HepG2 (cell line): ENCODE measurements around the gene ZFYVE28. TPM values are rescaled to one million over a fixed set of nuclear protein-coding genes. Genes with fewer than 3 reads are reported as not detected.

Experiments used
- ATAC-seq: fragments of 200-7000 bp; cut with Tn5 transposase; 3 replicates; pipeline ENCODE4 v1.9.1; 2020; ENCODE audit warnings: mild to moderate bottlenecking, moderate library complexity
- BruUV-seq: library from RNA; stranded (reverse); fragments of 400-500 nt; replicated peaks from 2 replicates; lab custom pipeline; 2021; lab: Mats Ljungman, UMichigan
- CTCF ChIA-PET: fragments of 300-600 bp; formaldehyde crosslinking; extraction: SDS; loops from one replicate; lab custom pipeline; 2021; ENCODE audit warnings: low total read pairs, inconsistent platforms, low intra/inter-chr PET ratio; lab: Yijun Ruan, JAX
- POLR2A ChIA-PET: fragments of 350-600 bp; sonication (Branson Sonifier 250); formaldehyde crosslinking; loops from one replicate; lab custom pipeline; 2020; ENCODE audit warnings: antibody characterized with exemption, inconsistent platforms; lab: Yijun Ruan, JAX
- DNase-seq: peaks from one replicate; pipeline ENCODE4 v3.0.0-alpha.2; 2015; ENCODE audit warnings: low spot score
- FAIRE-seq: peaks from 3 replicates; lab custom pipeline; 2011; peaks lifted over from hg19 to GRCh38; lab: Jason Lieb, UNC
- H2AFZ ChIP-seq: one replicate; pipeline ENCODE4 v1.6.1; 2011; ENCODE audit warnings: low read length, inconsistent platforms
- H3K27ac ChIP-seq: fragments of 300-600 bp; 3 replicates; pipeline ENCODE4 v1.8.0; 2011; ENCODE audit warnings: mixed run types, mild to moderate bottlenecking, mixed read lengths, low read length, inconsistent platforms; ENCODE audit not compliant: insufficient read depth; ENCODE audit errors: extremely low read length
- H3K27me3 ChIP-seq, 2 experiments: fragments of 200-600 bp in 1 of 2; 2 replicates in 1 of 2; 3 replicates in 1 of 2; pipeline versions ENCODE4 v1.6.0 to v1.8.0; 2011; ENCODE audit warnings: low read length in 2 of 2, mild to moderate bottlenecking in 2 of 2, moderate library complexity in 2 of 2, inconsistent platforms in 1 of 2; ENCODE audit not compliant: insufficient read depth in 2 of 2, control insufficient read depth in 1 of 2
- H3K36me3 ChIP-seq, 2 experiments: fragments of 200-600 bp in 1 of 2; replicated peaks in 1 of 2; 2 replicates in 1 of 2; 3 replicates in 1 of 2; pipeline versions ENCODE4 v1.5.1 to v1.8.0; 2011; ENCODE audit warnings: low read length in 2 of 2, inconsistent platforms in 1 of 2; ENCODE audit not compliant: insufficient read depth in 2 of 2, control insufficient read depth in 1 of 2
- H3K4me1 ChIP-seq: 2 replicates; pipeline ENCODE4 v1.5.1; 2012; ENCODE audit warnings: low read length, inconsistent platforms; ENCODE audit not compliant: insufficient read depth
- H3K4me2 ChIP-seq: 2 replicates; pipeline ENCODE4 v1.6.0; 2011; ENCODE audit warnings: low read depth, low read length, inconsistent platforms
- H3K4me3 ChIP-seq, 3 experiments: fragments of 200-600 bp in 1 of 3; sonication (generic), shearing (Covaris generic) in 1 of 3; replicated peaks in 1 of 3; 2 replicates each; pipeline ENCODE4 v1.5.1; 2011 to 2016; ENCODE audit warnings: low read length in 3 of 3, inconsistent platforms in 2 of 3, low read depth in 2 of 3, mild to moderate bottlenecking in 2 of 3, control low read depth in 1 of 3, mixed read lengths in 1 of 3; ENCODE audit not compliant: insufficient read depth in 1 of 3
- H3K79me2 ChIP-seq: one replicate; pipeline ENCODE4 v1.6.1; 2011; ENCODE audit warnings: low read length, inconsistent platforms; ENCODE audit not compliant: insufficient read depth
- H3K9ac ChIP-seq: 2 replicates; pipeline ENCODE4 v1.6.0; 2011; ENCODE audit warnings: mild to moderate bottlenecking, low read depth, low read length, inconsistent platforms; ENCODE audit not compliant: insufficient read depth
- H3K9me3 ChIP-seq: 2 replicates; pipeline ENCODE4 v1.5.1; 2012; ENCODE audit warnings: mild to moderate bottlenecking, low read length
- H4K20me1 ChIP-seq: 2 replicates; pipeline ENCODE4 v1.6.0; 2011; ENCODE audit warnings: inconsistent platforms, mild to moderate bottlenecking, low read length, moderate library complexity; ENCODE audit not compliant: insufficient read depth
- CAMTA2 ChIP-seq: sonication (generic); formaldehyde crosslinking; IDR thresholded peaks from 2 replicates; pipeline ENCODE4 v1.4.0; 2020; ENCODE audit warnings: mild to moderate bottlenecking, missing genetic modification reagents, borderline replicate concordance
- KDM2A ChIP-seq: sonication (generic); formaldehyde crosslinking; IDR thresholded peaks from 2 replicates; pipeline ENCODE4 v1.4.0; 2020; ENCODE audit warnings: low read depth, missing genetic modification reagents, borderline replicate concordance
- MAFF ChIP-seq: IDR thresholded peaks from 2 replicates; pipeline ENCODE4 v1.6.1; 2011; ENCODE audit warnings: low read depth, low read length, improper control_type of control experiment
- RAD21 ChIP-seq: fragments of 450-650 bp; formaldehyde crosslinking; IDR thresholded peaks from 2 replicates; pipeline ENCODE4 v1.5.0; 2020; ENCODE audit warnings: mild to moderate bottlenecking
- SALL1 ChIP-seq: sonication (generic); formaldehyde crosslinking; IDR thresholded peaks from 2 replicates; pipeline ENCODE4 v1.8.0; 2022; ENCODE audit warnings: mild to moderate bottlenecking, missing genetic modification reagents
- SAP130 ChIP-seq: IDR thresholded peaks from 2 replicates; pipeline ENCODE4 v1.6.1; 2016; ENCODE audit warnings: low read depth
- SMC3 ChIP-seq: IDR thresholded peaks from 2 replicates; pipeline ENCODE4 v1.6.1; 2011; ENCODE audit warnings: low read length, improper control_type of control experiment
- SOX5 ChIP-seq: IDR thresholded peaks from 2 replicates; pipeline ENCODE4 v1.6.1; 2016; ENCODE audit warnings: borderline replicate concordance
- STAG1 ChIP-seq: sonication (generic); formaldehyde crosslinking; IDR thresholded peaks from 2 replicates; pipeline ENCODE4 v1.4.0; 2020; ENCODE audit warnings: missing genetic modification reagents
- TEAD3 ChIP-seq: optimal IDR thresholded peaks from 2 replicates; pipeline ENCODE3; 2016; ENCODE audit warnings: borderline replicate concordance
- XRCC5 ChIP-seq: fragments of 200-400 bp; formaldehyde crosslinking; optimal IDR thresholded peaks from 2 replicates; pipeline ENCODE3; 2017; ENCODE audit warnings: mild to moderate bottlenecking, low read length
- ZNF17 ChIP-seq: sonication (generic); formaldehyde crosslinking; IDR thresholded peaks from 2 replicates; pipeline ENCODE4 v1.5.0; 2020; ENCODE audit warnings: mild to moderate bottlenecking, missing genetic modification reagents
- ZNF205 ChIP-seq: IDR thresholded peaks from 2 replicates; pipeline ENCODE4 v1.6.1; 2018; ENCODE audit warnings: missing biosample characterization, missing genetic modification reagents
- ZNF331 ChIP-seq: sonication (generic); formaldehyde crosslinking; IDR thresholded peaks from 2 replicates; pipeline ENCODE4 v1.4.0; 2020; ENCODE audit warnings: missing genetic modification reagents
- ZNF501 ChIP-seq: sonication (generic); formaldehyde crosslinking; IDR thresholded peaks from 2 replicates; pipeline ENCODE4 v1.5.1; 2020; ENCODE audit warnings: mild to moderate bottlenecking, moderate library complexity, missing genetic modification reagents
- ZNF772 ChIP-seq: sonication (generic); formaldehyde crosslinking; IDR thresholded peaks from 2 replicates; pipeline ENCODE4 v1.5.0; 2020; ENCODE audit warnings: mild to moderate bottlenecking, missing genetic modification reagents
- WGBS: methylation state at CpG from one replicate; pipeline ENCODE4 v1.1.6; 2017; ENCODE audit warnings: low lambda C conversion rate; 5-methylcytosine and 5-hydroxymethylcytosine counted together
- in situ Hi-C: cut with HindIII; loops from 2 replicates; pipeline ENCODE4 v1.10.0; 2017; ENCODE audit warnings: low pct_unique_long_range_greater_than_20kb; ENCODE audit not compliant: extremely low pct_ligation_motif_present
- intact Hi-C: fragments of 100-400 bp; cut with micrococcal nuclease; formaldehyde crosslinking; loops from one replicate; pipeline ENCODE4 v1.10.0; 2022; ENCODE audit not compliant: unreplicated experiment
- polyA plus RNA-seq, 8 experiments: library from polyadenylated mRNA; depleted of rRNA in 3 of 8; stranded (reverse) in 7 of 8; unstranded in 1 of 8; fragments of >200 nt; fragmentation: Illumina TruSeq in 4 of 8; extraction: Trizol in 4 of 8; gene quantifications; 2 replicates each; pipeline versions ENCODE4 v1.2.1 to v1.2.3, GENCODE V29; 2011 to 2016; ENCODE audit warnings: low read depth in 4 of 8, missing spikeins in 1 of 8, mixed read lengths in 1 of 8; ENCODE audit not compliant: insufficient read depth in 1 of 8
- total RNA-seq, 5 experiments: library from RNA; depleted of rRNA; stranded (reverse); fragments of >200 nt; fragmentation: Illumina TruSeq; extraction: Trizol; gene quantifications; 2 replicates each; pipeline ENCODE4 v1.2.3, GENCODE V29; 2016; ENCODE audit warnings: low read depth in 1 of 5
- TF ChIP-seq, protein P1 (sequence below), 2 experiments: sonication (generic) in 1 of 2; formaldehyde crosslinking in 1 of 2; IDR thresholded peaks; 2 replicates each; pipeline versions ENCODE4 v1.4.0 to v1.6.1; 2018 to 2020; ENCODE audit warnings: missing genetic modification reagents in 2 of 2, borderline replicate concordance in 1 of 2, low read depth in 1 of 2, mild to moderate bottlenecking in 1 of 2, missing biosample characterization in 1 of 2
- TF ChIP-seq, protein P2 (sequence below): sonication (generic); formaldehyde crosslinking; IDR thresholded peaks from 2 replicates; pipeline ENCODE4 v1.4.0; 2020; ENCODE audit warnings: missing genetic modification reagents
- TF ChIP-seq, protein P3 (sequence below): sonication (generic); formaldehyde crosslinking; IDR thresholded peaks from 2 replicates; pipeline ENCODE4 v1.5.0; 2020; ENCODE audit warnings: mild to moderate bottlenecking, missing genetic modification reagents, moderate library complexity

ZFYVE28 gene
- total and polyA plus RNA-seq, 2 of the 13 experiments (the other 11 are each of a cell fraction or from before 2014, with no cell fraction given) = 0.12 to 0.22 TPM

DNA sequence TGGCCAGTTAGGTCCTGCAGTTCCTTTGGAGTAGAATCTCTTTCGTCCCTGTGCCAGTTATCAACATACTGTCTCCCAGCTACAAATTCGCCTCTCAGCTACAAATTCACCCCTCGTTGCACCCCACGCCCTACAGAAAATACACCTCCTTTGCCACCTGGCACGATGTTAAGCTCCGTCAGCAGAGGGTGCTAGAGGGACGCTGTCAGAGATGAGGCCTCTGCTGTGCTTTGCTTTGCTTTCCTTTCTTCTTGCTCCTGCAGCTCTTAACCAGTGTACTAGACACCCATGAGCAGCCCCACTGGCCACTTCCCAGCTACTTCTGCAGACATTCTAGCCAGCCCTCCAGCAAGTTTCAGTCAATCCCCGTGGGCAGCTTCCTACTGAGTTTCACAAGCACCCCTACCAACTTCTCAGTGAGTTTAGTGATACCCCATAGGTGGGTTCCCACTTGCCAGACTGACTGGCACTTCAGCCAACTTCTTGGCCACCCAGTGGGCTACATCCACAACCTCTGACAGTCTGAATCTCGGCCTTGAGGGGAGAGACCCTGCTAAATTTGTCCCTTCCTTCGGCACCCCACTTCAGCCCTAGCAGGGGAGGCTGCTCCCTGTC, 198.3 kb downstream of the ZFYVE28 start:
- Histone ChIP-seq H3K27ac (no peak overlapping the region), H3K4me2 (0 out of 2 replicates have a peak overlapping the region, but pooled peaks have one; percentile 37), H3K4me1 (peaks cover 9% of the 10 kb centered on the region), H2AFZ (no peak overlapping the region), H3K9ac (no peak overlapping the region), H3K36me3 (no peaks in the 10 kb centered on the region; a peak in 1 of 5 replicates), H3K79me2 (no peaks in the 10 kb centered on the region), H3K9me3 (no peaks in the 10 kb centered on the region), H3K27me3 (no peaks in the 10 kb centered on the region), H3K4me3 (no peak overlapping the region), H4K20me1 (no peaks in the 10 kb centered on the region)
- WGBS = 10% methylated on average over 10 of the region's 10 CpGs
- in situ Hi-C loops = no loop called here
- peak; percentile 61 for DNase-seq
- intact Hi-C loops = loop anchor here (1.0 kb wide), 1 partner anchor 221 kb away; no protein-coding TSS in a partner anchor
- no TSS peak for BruUV-seq
- ATAC-seq = peak; percentile 92
- POLR2A ChIA-PET = interaction anchor here (1.0 kb wide), 1 partner anchor 12 kb away, joined by 3 read pairs; no protein-coding TSS in a partner anchor
- FAIRE-seq = peak; percentile 39
- CTCF ChIA-PET = interaction anchor here (0.8 to 1.5 kb wide), 3 partner anchors 134 to 242 kb away, joined by 3 to 17 read pairs (median 4); no protein-coding TSS in a partner anchor
- TF ChIP-seq ZNF772 (CRISPR knock-in tag) = 0 out of 2 replicates have a peak, but pooled peaks have one; percentile 3
- TF ChIP-seq MAFF = peak; percentile 17; the same call in 1 of the 2 replicates
- peak; percentile 83 for TF ChIP-seq RAD21 (CRISPR knock-in tag)
- TF ChIP-seq SALL1 = peak; percentile 31; the same call in 1 of the 2 replicates
- no peak for TF ChIP-seq ZNF205 (CRISPR knock-in tag)
- TF ChIP-seq SMC3 = peak; percentile 88
- TF ChIP-seq, protein P1, sequence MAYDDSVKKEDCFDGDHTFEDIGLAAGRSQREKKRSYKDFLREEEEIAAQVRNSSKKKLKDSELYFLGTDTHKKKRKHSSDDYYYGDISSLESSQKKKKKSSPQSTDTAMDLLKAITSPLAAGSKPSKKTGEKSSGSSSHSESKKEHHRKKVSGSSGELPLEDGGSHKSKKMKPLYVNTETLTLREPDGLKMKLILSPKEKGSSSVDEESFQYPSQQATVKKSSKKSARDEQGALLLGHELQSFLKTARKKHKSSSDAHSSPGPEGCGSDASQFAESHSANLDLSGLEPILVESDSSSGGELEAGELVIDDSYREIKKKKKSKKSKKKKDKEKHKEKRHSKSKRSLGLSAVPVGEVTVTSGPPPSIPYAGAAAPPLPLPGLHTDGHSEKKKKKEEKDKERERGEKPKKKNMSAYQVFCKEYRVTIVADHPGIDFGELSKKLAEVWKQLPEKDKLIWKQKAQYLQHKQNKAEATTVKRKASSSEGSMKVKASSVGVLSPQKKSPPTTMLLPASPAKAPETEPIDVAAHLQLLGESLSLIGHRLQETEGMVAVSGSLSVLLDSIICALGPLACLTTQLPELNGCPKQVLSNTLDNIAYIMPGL (CRISPR knock-in tag; IDR thresholded peaks at IDR 0.05; ENCODE audit: borderline replicate concordance in 1 of 2, low read depth in 1 of 2) = 0 out of 4 replicates have a peak, but pooled peaks of 1 of the 2 experiments have one; percentile 19
- TF ChIP-seq TEAD3 (CRISPR knock-in tag) = peak; percentile 53
- TF ChIP-seq SAP130 = 0 out of 2 replicates have a peak, but pooled peaks have one; percentile 24
- no peak for TF ChIP-seq ZNF17
- peak; percentile 64 for TF ChIP-seq XRCC5
- TF ChIP-seq CAMTA2 (CRISPR knock-in tag) = no peak
- 0 out of 2 replicates have a peak, but pooled peaks have one; percentile 22 for TF ChIP-seq ZNF501
- TF ChIP-seq, protein P2, sequence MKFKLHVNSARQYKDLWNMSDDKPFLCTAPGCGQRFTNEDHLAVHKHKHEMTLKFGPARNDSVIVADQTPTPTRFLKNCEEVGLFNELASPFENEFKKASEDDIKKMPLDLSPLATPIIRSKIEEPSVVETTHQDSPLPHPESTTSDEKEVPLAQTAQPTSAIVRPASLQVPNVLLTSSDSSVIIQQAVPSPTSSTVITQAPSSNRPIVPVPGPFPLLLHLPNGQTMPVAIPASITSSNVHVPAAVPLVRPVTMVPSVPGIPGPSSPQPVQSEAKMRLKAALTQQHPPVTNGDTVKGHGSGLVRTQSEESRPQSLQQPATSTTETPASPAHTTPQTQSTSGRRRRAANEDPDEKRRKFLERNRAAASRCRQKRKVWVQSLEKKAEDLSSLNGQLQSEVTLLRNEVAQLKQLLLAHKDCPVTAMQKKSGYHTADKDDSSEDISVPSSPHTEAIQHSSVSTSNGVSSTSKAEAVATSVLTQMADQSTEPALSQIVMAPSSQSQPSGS (CRISPR knock-in tag) = 0 out of 2 replicates have a peak, but pooled peaks have one; percentile 27
- peak; percentile 59; the same call in 1 of the 2 replicates for TF ChIP-seq KDM2A (CRISPR knock-in tag)
- TF ChIP-seq, protein P3, sequence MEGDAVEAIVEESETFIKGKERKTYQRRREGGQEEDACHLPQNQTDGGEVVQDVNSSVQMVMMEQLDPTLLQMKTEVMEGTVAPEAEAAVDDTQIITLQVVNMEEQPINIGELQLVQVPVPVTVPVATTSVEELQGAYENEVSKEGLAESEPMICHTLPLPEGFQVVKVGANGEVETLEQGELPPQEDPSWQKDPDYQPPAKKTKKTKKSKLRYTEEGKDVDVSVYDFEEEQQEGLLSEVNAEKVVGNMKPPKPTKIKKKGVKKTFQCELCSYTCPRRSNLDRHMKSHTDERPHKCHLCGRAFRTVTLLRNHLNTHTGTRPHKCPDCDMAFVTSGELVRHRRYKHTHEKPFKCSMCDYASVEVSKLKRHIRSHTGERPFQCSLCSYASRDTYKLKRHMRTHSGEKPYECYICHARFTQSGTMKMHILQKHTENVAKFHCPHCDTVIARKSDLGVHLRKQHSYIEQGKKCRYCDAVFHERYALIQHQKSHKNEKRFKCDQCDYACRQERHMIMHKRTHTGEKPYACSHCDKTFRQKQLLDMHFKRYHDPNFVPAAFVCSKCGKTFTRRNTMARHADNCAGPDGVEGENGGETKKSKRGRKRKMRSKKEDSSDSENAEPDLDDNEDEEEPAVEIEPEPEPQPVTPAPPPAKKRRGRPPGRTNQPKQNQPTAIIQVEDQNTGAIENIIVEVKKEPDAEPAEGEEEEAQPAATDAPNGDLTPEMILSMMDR = peak; percentile 96
- peak; percentile 96 for TF ChIP-seq STAG1
- TF ChIP-seq ZNF331 (CRISPR knock-in tag) = 0 out of 2 replicates have a peak, but pooled peaks have one; percentile 29
- TF ChIP-seq SOX5 (CRISPR knock-in tag) = 0 out of 2 replicates have a peak, but pooled peaks have one; percentile 10
